ENCODE results near the gene CX3CL1.

CX3CL1 gene

GRCh38 chr16:57383276-57384247 is 11.3 kb downstream of the CX3CL1 start:
- H3K4me3 ChIP-seq (ENCODE audit: low read depth, low read length), result no peak overlapping the region
- TF ChIP-seq, protein P1, sequence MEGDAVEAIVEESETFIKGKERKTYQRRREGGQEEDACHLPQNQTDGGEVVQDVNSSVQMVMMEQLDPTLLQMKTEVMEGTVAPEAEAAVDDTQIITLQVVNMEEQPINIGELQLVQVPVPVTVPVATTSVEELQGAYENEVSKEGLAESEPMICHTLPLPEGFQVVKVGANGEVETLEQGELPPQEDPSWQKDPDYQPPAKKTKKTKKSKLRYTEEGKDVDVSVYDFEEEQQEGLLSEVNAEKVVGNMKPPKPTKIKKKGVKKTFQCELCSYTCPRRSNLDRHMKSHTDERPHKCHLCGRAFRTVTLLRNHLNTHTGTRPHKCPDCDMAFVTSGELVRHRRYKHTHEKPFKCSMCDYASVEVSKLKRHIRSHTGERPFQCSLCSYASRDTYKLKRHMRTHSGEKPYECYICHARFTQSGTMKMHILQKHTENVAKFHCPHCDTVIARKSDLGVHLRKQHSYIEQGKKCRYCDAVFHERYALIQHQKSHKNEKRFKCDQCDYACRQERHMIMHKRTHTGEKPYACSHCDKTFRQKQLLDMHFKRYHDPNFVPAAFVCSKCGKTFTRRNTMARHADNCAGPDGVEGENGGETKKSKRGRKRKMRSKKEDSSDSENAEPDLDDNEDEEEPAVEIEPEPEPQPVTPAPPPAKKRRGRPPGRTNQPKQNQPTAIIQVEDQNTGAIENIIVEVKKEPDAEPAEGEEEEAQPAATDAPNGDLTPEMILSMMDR (IDR thresholded peaks at IDR 0.05; ENCODE audit: insufficient read depth, low read depth, low read length, missing control alignments), result no peak

GRCh38 chr16:57384248-57385070 is 12.2 kb downstream of the CX3CL1 start:
- H3K4me3 ChIP-seq (ENCODE audit: low read depth, low read length), result no peak overlapping the region
- TF ChIP-seq, protein P1 (IDR thresholded peaks at IDR 0.05; ENCODE audit: insufficient read depth, low read depth, low read length, missing control alignments), result no peak
- DNase-seq (ENCODE audit: low read depth), result no peak

More at GRCh38 chr16:57383276-57384247, 11.3 kb downstream of the CX3CL1 start:
- DNase-seq (ENCODE audit: low read depth), result no peak

GRCh38 chr16:57385083-57385482 is 12.8 kb downstream of the CX3CL1 start:
- no peak overlapping the region for H3K4me3 ChIP-seq (ENCODE audit: low read depth, low read length)
- no peak for DNase-seq (ENCODE audit: low read depth)
- TF ChIP-seq, protein P1 (IDR thresholded peaks at IDR 0.05; ENCODE audit: insufficient read depth, low read depth, low read length, missing control alignments), result no peak

DNA sequence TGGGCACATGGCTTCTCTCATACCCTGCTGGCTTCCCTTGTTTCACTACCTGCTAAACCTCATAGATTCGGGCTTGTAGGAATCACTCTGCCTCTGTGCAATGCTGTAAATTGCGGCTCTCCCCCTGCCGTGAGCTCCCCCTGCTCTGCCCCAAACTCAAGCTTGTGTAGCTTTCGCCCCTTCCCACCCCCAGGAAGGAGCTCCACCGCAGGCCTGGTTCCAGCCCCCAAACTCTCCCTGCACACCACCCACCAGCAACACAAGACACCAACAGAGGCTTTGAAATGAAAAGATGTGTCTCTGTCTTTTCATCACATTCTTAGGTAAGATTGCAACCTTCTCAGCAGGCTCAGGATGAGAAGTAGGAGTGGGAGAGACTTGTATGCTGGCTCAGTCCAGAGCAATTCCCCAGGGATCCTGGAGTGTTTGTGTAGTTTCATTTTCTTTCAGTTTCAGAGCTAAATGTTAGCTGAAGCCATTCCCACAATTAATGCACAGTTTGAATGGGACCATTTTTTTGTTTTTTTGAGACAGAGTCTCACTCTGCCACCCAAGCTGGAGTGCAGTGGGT is 14.2 kb downstream of the CX3CL1 start:
- TF ChIP-seq, protein P1 (IDR thresholded peaks at IDR 0.05; ENCODE audit: insufficient read depth, low read depth, low read length, missing control alignments), result no peak
- no peak overlapping the region for H3K4me3 ChIP-seq (ENCODE audit: low read depth, low read length)
- DNase-seq (ENCODE audit: low read depth), result no peak

DNA sequence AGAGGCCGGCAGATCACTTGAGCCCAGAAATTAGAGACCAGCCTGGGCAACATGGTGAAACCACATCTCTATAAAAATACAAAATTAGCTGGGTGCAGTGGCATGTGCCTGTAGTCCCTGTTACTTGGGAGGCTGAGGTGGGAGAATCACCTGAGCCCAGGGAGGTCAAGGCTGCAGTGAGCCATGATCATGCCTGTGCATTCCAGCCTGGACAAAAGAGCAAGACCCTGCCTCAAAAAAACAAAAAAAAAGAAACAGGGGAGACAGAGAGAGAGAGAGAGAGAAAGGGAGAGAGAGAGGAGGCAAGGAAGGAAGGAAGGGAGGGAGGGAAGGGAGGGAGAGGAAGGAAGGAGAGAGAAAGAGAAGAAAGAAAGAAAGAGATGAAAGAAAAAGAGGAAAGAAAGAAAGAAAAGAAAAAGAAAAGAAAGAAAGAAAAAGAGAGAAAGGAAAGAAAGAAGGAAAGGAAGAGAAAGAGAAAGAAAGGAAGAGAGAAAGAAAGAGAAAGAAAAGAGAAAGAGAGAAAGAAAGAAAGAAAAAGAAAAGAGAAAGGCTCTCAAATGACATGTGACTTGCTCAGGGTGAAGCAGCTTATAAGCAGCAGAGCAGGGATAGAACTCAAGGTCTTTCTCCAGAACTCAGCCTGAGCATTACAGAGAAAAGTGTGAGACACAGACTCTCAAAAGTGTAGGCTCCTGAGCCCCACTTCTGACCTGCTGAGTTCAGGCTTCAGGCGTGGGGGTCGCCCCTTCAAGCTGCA is 15.5 kb downstream of the CX3CL1 start:
- TF ChIP-seq, protein P1 (IDR thresholded peaks at IDR 0.05; ENCODE audit: insufficient read depth, low read depth, low read length, missing control alignments), result no peak
- no peak overlapping the region for H3K4me3 ChIP-seq (ENCODE audit: low read depth, low read length)
- peak; percentile 65 for DNase-seq (ENCODE audit: low read depth)
